SU-DHL-6 (cell line): Measurements from ENCODE around the gene PBRM1.

ENCODE experiments used
- EZH2phosphoT487 ChIP-seq: fragments of 200-600 bp; sonication (generic), shearing (Covaris generic); conservative IDR thresholded peaks from 2 replicates; pipeline ENCODE4 v1.6.1; 2018; ENCODE audit warnings: mild to moderate bottlenecking, antibody characterized with exemption, low read length, moderate library complexity, mixed read lengths
- TF ChIP-seq, protein P1 (sequence below): fragments of 200-600 bp; sonication (generic); IDR thresholded peaks from one replicate; pipeline ENCODE4 v1.5.1; 2017; ENCODE audit warnings: antibody characterized with exemption, mild to moderate bottlenecking, low read length, moderate library complexity; ENCODE audit not compliant: insufficient read depth, poor library complexity, severe bottlenecking

DNA sequence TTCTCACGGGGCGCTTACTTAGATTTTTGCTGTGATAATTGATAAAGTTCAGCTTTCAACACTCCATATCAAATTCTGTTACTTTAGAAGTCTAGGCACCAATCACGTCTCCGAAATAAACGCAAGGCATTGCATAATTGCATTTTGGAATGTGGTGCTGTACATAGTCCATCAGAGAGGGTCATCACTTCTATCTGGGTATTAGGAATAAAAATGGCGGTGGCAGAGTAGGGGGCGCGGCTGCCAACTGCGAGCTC lies 149.7 kb downstream of the PBRM1 start:
- TF ChIP-seq, protein P1, sequence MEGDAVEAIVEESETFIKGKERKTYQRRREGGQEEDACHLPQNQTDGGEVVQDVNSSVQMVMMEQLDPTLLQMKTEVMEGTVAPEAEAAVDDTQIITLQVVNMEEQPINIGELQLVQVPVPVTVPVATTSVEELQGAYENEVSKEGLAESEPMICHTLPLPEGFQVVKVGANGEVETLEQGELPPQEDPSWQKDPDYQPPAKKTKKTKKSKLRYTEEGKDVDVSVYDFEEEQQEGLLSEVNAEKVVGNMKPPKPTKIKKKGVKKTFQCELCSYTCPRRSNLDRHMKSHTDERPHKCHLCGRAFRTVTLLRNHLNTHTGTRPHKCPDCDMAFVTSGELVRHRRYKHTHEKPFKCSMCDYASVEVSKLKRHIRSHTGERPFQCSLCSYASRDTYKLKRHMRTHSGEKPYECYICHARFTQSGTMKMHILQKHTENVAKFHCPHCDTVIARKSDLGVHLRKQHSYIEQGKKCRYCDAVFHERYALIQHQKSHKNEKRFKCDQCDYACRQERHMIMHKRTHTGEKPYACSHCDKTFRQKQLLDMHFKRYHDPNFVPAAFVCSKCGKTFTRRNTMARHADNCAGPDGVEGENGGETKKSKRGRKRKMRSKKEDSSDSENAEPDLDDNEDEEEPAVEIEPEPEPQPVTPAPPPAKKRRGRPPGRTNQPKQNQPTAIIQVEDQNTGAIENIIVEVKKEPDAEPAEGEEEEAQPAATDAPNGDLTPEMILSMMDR, result no peak
- no peak for TF ChIP-seq EZH2phosphoT487
